Effector memory CD8-positive, alpha-beta T cell (primary cell): ENCODE results near the gene PHLPP2.
"Not testable (repeated sequence)": the region's sequence is repeated elsewhere in the genome, so short reads cannot be mapped to it uniquely, and the experiment has no call there.

Experiments
- ATAC-seq: fragments of 150-1000 bp; cut with Tn5 transposase; replicated peaks from 2 replicates; pipeline ENCODE4 v1.10.0; 2021; ENCODE audit warnings: mild to moderate bottlenecking, moderate library complexity
- DNase-seq, 3 experiments: peaks; one replicate each; pipeline ENCODE4 v3.0.0; 2021
- H3K27ac Mint-ChIP-seq, 2 donors: one replicate each; pipeline ENCODE4 v1.8.0; 2022; ENCODE audit warnings: mild to moderate bottlenecking in 2 of 2, mixed read lengths in 2 of 2, moderate library complexity in 2 of 2
- H3K27me3 Mint-ChIP-seq, 2 donors: one replicate each; pipeline ENCODE4 v1.8.0; 2022; ENCODE audit warnings: mixed read lengths in 2 of 2
- H3K36me3 Mint-ChIP-seq: one replicate; pipeline ENCODE4 v1.8.0; 2022; ENCODE audit warnings: mild to moderate bottlenecking, moderate library complexity, mixed read lengths; ENCODE audit not compliant: insufficient read depth
- H3K4me1 Mint-ChIP-seq, 2 donors: one replicate each; pipeline ENCODE4 v1.8.0; 2022; ENCODE audit warnings: low read depth in 2 of 2, mixed read lengths in 2 of 2
- H3K4me3 Mint-ChIP-seq, 2 donors: one replicate each; pipeline ENCODE4 v1.8.0; 2022; ENCODE audit warnings: mild to moderate bottlenecking in 2 of 2, mixed read lengths in 2 of 2, moderate library complexity in 2 of 2
- H3K9me3 Mint-ChIP-seq, 2 donors: one replicate each; pipeline ENCODE4 v1.8.0; 2022; ENCODE audit warnings: mixed read lengths in 2 of 2

Gene PHLPP2

GRCh38 chr16:71707199-71707598 is 17.3 kb downstream of the PHLPP2 start:
- Mint-ChIP-seq H3K36me3 (peaks cover 10% of the 10 kb centered on the region), H3K9me3 (no peaks in the 10 kb centered on the region), H3K4me3 (no peak overlapping the region), H3K27ac (no peak overlapping the region), H3K4me1 (peaks cover 0 to 8% of the 10 kb centered on the region in 2 donors), H3K27me3 (no peaks in the 10 kb centered on the region)
- ATAC-seq (no peak), DNase-seq (no peak)

DNA sequence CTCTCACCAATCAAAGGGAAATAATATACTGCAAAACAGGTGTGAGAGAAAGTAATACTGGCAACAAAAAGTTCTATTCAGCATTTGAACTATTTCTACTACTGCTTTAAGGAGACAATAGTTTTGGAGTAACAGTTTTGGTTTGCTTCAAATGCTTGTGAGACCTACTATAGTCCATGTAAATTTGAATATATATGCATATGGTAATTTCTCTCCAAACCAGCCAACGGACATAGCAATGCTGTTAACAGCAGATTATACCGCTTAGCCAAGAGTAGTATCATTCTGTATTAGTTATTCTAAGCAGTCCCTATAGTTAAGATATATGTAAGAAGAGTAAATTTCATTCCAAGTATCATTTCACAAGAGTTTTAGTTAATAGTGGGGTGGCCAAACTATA is 18.5 kb downstream of the PHLPP2 start:
- Mint-ChIP-seq H3K4me3 (no peak overlapping the region), H3K36me3 (peaks cover 6% of the 10 kb centered on the region), H3K9me3 (no peaks in the 10 kb centered on the region), H3K4me1 (peaks cover 0 to 8% of the 10 kb centered on the region in 2 donors), H3K27me3 (no peaks in the 10 kb centered on the region), H3K27ac (no peak overlapping the region)
- DNase-seq (no peak), ATAC-seq (no peak)

DNA sequence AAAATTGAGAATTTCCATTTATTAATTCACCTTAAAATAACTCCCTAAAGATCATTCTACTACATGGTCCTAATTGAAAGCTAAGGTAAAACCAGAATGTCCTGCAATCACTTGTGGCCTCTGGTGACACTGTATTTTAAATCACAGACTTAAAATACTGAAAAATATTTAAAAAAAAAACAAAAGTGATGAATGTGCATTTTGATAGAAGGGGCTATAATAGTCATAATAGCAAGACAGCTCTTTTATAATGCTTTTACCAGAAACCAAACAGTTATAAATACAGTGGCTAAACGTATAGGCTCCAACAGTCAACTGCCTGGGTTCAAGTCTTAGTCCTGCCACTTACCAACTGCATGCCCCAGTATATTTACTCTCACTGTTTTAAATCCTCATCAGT is 21.2 kb downstream of the PHLPP2 start:
- Mint-ChIP-seq H3K4me3 (no peak overlapping the region), H3K27me3 (no peaks in the 10 kb centered on the region), H3K27ac (no peak overlapping the region), H3K9me3 (no peaks in the 10 kb centered on the region), H3K36me3 (peaks cover 10% of the 10 kb centered on the region), H3K4me1 (peaks cover 0 to 7% of the 10 kb centered on the region in 2 donors)
- ATAC-seq = no peak
- DNase-seq = no peak

GRCh38 chr16:71700831-71701230 is 23.7 kb downstream of the PHLPP2 start:
- ATAC-seq = no peak
- no peak overlapping the region for H3K27ac Mint-ChIP-seq
- H3K4me3 Mint-ChIP-seq = no peak overlapping the region
- H3K36me3 Mint-ChIP-seq = peaks cover 10% of the 10 kb centered on the region
- no peak for DNase-seq
- H3K4me1 Mint-ChIP-seq = peaks cover 0 to 4% of the 10 kb centered on the region in 2 donors
- no peaks in the 10 kb centered on the region for H3K9me3 Mint-ChIP-seq
- H3K27me3 Mint-ChIP-seq = no peaks in the 10 kb centered on the region

DNA sequence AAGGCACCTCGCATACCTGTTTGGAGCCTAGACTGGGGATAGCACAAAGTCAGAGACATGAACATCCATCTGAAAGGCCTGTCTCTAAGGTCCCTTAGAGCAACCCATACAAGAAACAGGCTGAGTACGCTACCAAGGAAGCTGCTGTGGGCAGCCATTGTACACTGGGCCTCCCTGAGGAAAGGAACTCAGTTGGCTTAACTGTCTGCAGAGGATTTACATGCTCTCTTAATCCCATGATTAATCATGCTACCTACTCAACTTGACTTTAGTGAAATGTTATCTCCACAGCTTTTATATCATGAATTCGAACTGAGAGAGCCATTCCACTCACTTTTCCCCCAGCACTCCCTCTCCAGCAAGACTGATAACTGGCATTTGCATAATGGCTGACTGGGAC is 26.0 kb downstream of the PHLPP2 start:
- Mint-ChIP-seq H3K4me3 (no peak overlapping the region), H3K27ac (no peak overlapping the region), H3K4me1 (peaks cover under 1% of the 10 kb centered on the region in 2 donors), H3K9me3 (no peaks in the 10 kb centered on the region), H3K27me3 (no peaks in the 10 kb centered on the region), H3K36me3 (peaks cover 7% of the 10 kb centered on the region)
- no peak for ATAC-seq
- DNase-seq = no peak

- Mint-ChIP-seq H3K9me3 (no peaks in the 10 kb centered on the region), H3K36me3 (peaks cover 13% of the 10 kb centered on the region), H3K4me1 (peaks cover 4 to 5% of the 10 kb centered on the region in 2 donors), H3K4me3 (no peak overlapping the region), H3K27ac (no peak overlapping the region), H3K27me3 (no peaks in the 10 kb centered on the region)
- DNase-seq = no peak
- no peak for ATAC-seq
Measured at GRCh38 chr16:71693164-71693563, 31.3 kb downstream of the PHLPP2 start.

DNA sequence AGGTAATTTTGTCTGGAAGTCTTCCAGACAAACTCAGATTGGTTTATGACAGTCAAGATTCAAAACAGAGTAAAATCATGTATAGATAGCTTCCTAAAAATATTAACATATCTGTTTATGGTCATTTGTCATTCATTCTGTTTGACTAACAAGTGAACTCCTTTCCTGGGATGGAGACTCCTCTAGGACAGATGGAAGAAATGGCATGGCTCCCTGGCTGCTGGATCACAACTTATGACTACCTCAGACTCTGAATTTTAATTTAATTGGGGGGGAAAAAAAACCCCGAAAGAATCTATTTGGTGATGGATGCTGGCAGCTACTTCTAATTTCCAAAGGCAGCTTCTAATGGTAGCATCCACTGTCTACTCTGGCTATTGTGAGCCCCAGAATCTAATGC is 34.6 kb downstream of the PHLPP2 start:
- Mint-ChIP-seq H3K4me3 (no peak overlapping the region), H3K4me1 (peaks cover 4 to 5% of the 10 kb centered on the region in 2 donors), H3K9me3 (no peaks in the 10 kb centered on the region), H3K27me3 (no peaks in the 10 kb centered on the region), H3K27ac (no peak overlapping the region), H3K36me3 (peaks cover 20% of the 10 kb centered on the region)
- DNase-seq (no peak), ATAC-seq (no peak)

DNA sequence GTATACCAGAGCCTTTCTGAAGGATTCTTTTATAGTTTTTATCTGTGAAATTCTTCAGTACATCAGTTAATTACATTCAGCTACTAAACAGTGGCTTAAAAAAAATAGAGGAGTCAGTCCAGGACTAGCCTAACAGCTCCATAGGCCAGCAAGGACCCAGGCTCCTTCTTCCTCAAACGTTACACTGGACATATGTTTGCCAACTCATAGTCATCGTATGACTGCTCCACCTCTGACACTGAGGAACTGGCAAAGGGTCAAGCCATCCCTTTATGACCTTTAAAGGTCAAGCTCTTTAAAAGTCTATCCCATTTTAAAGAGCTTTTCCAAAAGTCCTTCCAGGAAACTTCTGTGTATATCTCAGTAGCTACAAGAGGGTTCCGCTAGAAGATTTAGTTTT is 36.6 kb downstream of the PHLPP2 start:
- H3K9me3 Mint-ChIP-seq = no peaks in the 10 kb centered on the region
- H3K4me1 Mint-ChIP-seq = no peaks in the 10 kb centered on the region
- H3K36me3 Mint-ChIP-seq = peaks cover 33% of the 10 kb centered on the region
- H3K4me3 Mint-ChIP-seq = no peak overlapping the region
- no peak for ATAC-seq
- no peaks in the 10 kb centered on the region for H3K27me3 Mint-ChIP-seq
- DNase-seq = no peak
- H3K27ac Mint-ChIP-seq = no peak overlapping the region

- not testable (repeated sequence) for H3K27me3 Mint-ChIP-seq, H3K9me3 Mint-ChIP-seq, DNase-seq, H3K4me3 Mint-ChIP-seq, ATAC-seq, H3K4me1 Mint-ChIP-seq
- H3K27ac Mint-ChIP-seq = peak overlapping the region in 1 of 2 donors; percentile 71
- H3K36me3 Mint-ChIP-seq = peaks cover 29% of the 10 kb centered on the region
Measured at GRCh38 chr16:71684280-71684679, 40.2 kb downstream of the PHLPP2 start.

DNA sequence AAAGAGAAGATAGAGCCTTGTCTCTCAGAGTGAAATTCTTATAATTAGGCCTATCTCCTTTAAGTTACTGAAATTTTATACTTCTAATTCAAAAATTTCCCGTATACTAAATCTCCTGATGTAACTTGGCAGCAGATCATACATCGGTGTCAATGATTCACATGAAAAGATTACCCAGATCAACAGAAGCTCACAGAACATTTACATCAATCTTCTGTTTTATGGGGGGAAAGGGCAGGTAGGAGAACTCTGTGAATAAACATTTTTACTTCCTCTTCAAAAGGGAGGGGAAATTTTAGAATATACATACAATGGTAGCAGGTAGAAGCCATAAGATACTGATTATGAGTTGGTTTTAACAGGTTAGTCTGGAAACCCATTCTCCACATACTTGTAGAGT is 43.1 kb downstream of the PHLPP2 start:
- Mint-ChIP-seq H3K4me3 (no peak overlapping the region), H3K4me1 (no peaks in the 10 kb centered on the region), H3K36me3 (peaks cover 23% of the 10 kb centered on the region), H3K27me3 (no peaks in the 10 kb centered on the region), H3K9me3 (no peaks in the 10 kb centered on the region), H3K27ac (no peak overlapping the region)
- DNase-seq (no peak), ATAC-seq (no peak)

DNA sequence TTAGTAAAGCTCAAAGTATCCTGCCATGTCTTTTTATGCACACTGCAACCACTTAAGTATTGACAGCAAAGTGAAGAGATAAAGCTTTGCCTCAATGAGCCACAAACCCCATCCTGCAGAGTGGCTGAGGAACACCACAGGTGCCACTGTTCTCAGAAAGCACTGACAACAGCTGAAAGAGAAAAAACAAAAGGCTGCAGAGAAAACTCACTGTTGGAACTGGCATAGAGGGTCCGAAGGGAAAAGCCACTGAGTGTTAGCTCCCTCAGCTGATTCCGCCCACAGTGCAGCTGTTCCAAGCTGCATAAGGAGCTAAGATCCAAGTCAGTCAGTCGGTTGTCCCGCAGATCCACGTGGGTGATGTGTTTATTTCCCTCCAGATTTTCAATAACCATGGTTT is 48.3 kb downstream of the PHLPP2 start:
- peaks cover 7% of the 10 kb centered on the region for H3K36me3 Mint-ChIP-seq
- H3K4me1 Mint-ChIP-seq = no peaks in the 10 kb centered on the region
- H3K27me3 Mint-ChIP-seq = no peaks in the 10 kb centered on the region
- no peak overlapping the region for H3K4me3 Mint-ChIP-seq
- H3K27ac Mint-ChIP-seq = no peak overlapping the region
- no peaks in the 10 kb centered on the region for H3K9me3 Mint-ChIP-seq
- DNase-seq = no peak
- ATAC-seq = no peak

DNA sequence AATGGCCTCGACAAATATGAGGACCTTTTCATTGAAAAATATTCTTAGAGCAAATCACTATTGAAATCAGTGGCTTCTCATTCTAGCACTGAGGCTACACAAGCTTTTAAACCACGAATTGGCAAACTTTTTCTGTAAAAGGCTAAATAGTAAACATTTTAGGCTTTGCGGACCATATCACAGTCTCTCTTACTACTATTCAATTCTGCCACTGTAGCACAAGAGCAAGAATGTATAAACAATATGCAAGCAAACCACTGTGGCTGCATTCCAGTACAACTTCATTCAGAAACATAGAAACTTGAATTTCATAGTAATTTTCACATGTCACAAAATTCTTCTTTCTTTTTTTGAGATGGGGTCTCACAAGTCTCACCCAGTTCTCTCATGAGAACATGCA is 49.1 kb downstream of the PHLPP2 start:
- ATAC-seq (no peak), DNase-seq (no peak)
- no peaks in the 10 kb centered on the region for H3K4me1 Mint-ChIP-seq
- no peak overlapping the region for H3K27ac Mint-ChIP-seq
- H3K27me3 Mint-ChIP-seq = no peaks in the 10 kb centered on the region
- peaks cover 12% of the 10 kb centered on the region for H3K36me3 Mint-ChIP-seq
- no peaks in the 10 kb centered on the region for H3K9me3 Mint-ChIP-seq
- H3K4me3 Mint-ChIP-seq = no peak overlapping the region

- Mint-ChIP-seq H3K36me3 (peaks cover 18% of the 10 kb centered on the region), H3K9me3 (no peaks in the 10 kb centered on the region), H3K27ac (no peak overlapping the region), H3K4me1 (no peaks in the 10 kb centered on the region), H3K27me3 (no peaks in the 10 kb centered on the region), H3K4me3 (no peak overlapping the region)
- ATAC-seq (no peak), DNase-seq (no peak)
Measured at GRCh38 chr16:71674229-71674628, 50.3 kb downstream of the PHLPP2 start.

DNA sequence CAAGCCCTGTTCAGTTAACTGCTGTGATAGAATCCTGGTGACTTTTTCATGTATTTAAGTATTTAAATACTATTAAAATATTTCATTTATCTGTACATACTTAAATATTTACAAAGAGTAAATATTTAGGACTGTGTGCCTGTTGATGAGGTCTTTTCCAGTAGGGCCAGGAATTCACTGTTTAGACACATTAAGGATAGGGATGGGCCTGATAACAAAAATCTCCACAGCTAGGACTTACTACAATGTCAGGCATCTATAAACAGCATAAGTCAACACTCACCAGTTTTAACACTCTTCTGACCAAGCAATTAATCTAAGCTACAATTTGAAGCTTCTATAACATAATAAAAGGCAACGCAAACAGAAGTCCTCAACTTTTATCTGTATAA is 50.9 kb downstream of the PHLPP2 start:
- Mint-ChIP-seq H3K27ac (no peak overlapping the region), H3K36me3 (peaks cover 22% of the 10 kb centered on the region), H3K4me1 (no peaks in the 10 kb centered on the region), H3K4me3 (no peak overlapping the region), H3K9me3 (no peaks in the 10 kb centered on the region), H3K27me3 (no peaks in the 10 kb centered on the region)
- DNase-seq (no peak), ATAC-seq (no peak)
